CD4-positive, alpha-beta T cell (primary cell): ENCODE results near the gene YJEFN3. TPM values are rescaled to one million over a fixed set of nuclear protein-coding genes. Genes with fewer than 3 reads are reported as not detected.

Source experiments
- ATAC-seq: fragments of 200-7000 bp; cut with Tn5 transposase; one replicate; pipeline ENCODE4 v1.10.0; 2022; ENCODE audit warnings: mild to moderate bottlenecking; ENCODE audit not compliant: poor library complexity
- CTCF ChIA-PET: fragments of 350-600 bp; sonication (Branson Sonifier 250); formaldehyde crosslinking; loops from one replicate; lab custom pipeline; 2021; ENCODE audit warnings: antibody characterized with exemption, inconsistent platforms; lab: Charles Lee
- POLR2A ChIA-PET: fragments of 350-600 bp; sonication (Branson Sonifier 250); formaldehyde crosslinking; loops from one replicate; lab custom pipeline; 2021; ENCODE audit warnings: antibody characterized with exemption, inconsistent platforms; lab: Charles Lee
- DNase-seq, 14 experiments: peaks; one replicate each; pipeline ENCODE4 v3.0.0-alpha.2; 2013 to 2020; ENCODE audit warnings: mixed read lengths in 2 of 14
- H3K27ac ChIP-seq, 2 donors: one replicate each; pipeline versions ENCODE4 v1.5.1 to v1.7.0; 2013; ENCODE audit warnings: low read length in 2 of 2, low read depth in 1 of 2, mild to moderate bottlenecking in 1 of 2
- H3K27me3 ChIP-seq, 2 experiments: 1 replicate in 1 of 2; 2 replicates in 1 of 2; pipeline versions ENCODE4 v1.6.1 to v1.7.0; 2013; ENCODE audit warnings: low read length in 2 of 2, control low read depth in 1 of 2, mild to moderate bottlenecking in 1 of 2, moderate library complexity in 1 of 2; ENCODE audit not compliant: insufficient read depth in 2 of 2, control insufficient read depth in 1 of 2
- H3K36me3 ChIP-seq: one replicate; pipeline ENCODE4 v1.6.1; 2013; ENCODE audit warnings: low read length, control low read depth; ENCODE audit not compliant: insufficient read depth
- H3K4me1 ChIP-seq: one replicate; pipeline ENCODE4 v1.6.1; 2013; ENCODE audit warnings: low read length, control low read depth; ENCODE audit not compliant: insufficient read depth
- H3K4me3 ChIP-seq: one replicate; pipeline ENCODE4 v1.5.1; 2013; ENCODE audit warnings: mild to moderate bottlenecking, low read length, moderate library complexity
- H3K9me3 ChIP-seq, 2 experiments: 1 replicate in 1 of 2; 2 replicates in 1 of 2; pipeline versions ENCODE4 v1.6.1 to v1.7.0; 2013; ENCODE audit warnings: low read length in 2 of 2, mild to moderate bottlenecking in 2 of 2, control low read depth in 1 of 2, moderate library complexity in 1 of 2; ENCODE audit not compliant: control insufficient read depth in 1 of 2, insufficient read depth in 1 of 2
- H3K27ac Mint-ChIP-seq: one replicate; pipeline ENCODE4 v1.8.0; 2020; ENCODE audit warnings: mixed read lengths
- H3K27me3 Mint-ChIP-seq: one replicate; pipeline ENCODE4 v1.8.0; 2021; ENCODE audit warnings: mixed read lengths
- H3K36me3 Mint-ChIP-seq: one replicate; pipeline ENCODE4 v1.8.0; 2021; ENCODE audit warnings: low read depth, mixed read lengths
- H3K4me1 Mint-ChIP-seq: one replicate; pipeline ENCODE4 v1.8.0; 2021; ENCODE audit warnings: low read depth, mixed read lengths
- H3K4me3 Mint-ChIP-seq: one replicate; pipeline ENCODE4 v1.8.0; 2020; ENCODE audit warnings: mild to moderate bottlenecking, mixed read lengths
- H3K9me3 Mint-ChIP-seq: one replicate; pipeline ENCODE4 v1.8.0; 2020; ENCODE audit warnings: mixed read lengths
- CTCF ChIP-seq: fragments of 200-600 bp; IDR thresholded peaks from one replicate; pipeline ENCODE4 v1.8.0; 2022; ENCODE audit warnings: antibody characterized with exemption, mild to moderate bottlenecking
- intact Hi-C, 2 experiments: fragments of 100-400 bp; cut with DNase I in 1 of 2; cut with micrococcal nuclease in 1 of 2; formaldehyde crosslinking; loops; one replicate each; pipeline versions ENCODE4 v1.15.1 to v1.9.0; 2023 to 2025; cut with DNase I, micrococcal nuclease
- total RNA-seq, 174 experiments: library from RNA in 2 of 174; stranded (reverse) in 2 of 174; gene quantifications; one replicate each; pipeline ENCODE4 v1.2.3 and lab custom pipeline; 2021 to 2026

Gene YJEFN3
- total RNA-seq, 2 experiments from 2014 or later: 3.7 to 4.4 TPM

- peaks cover 5% of the 10 kb centered on the region for H3K36me3 Mint-ChIP-seq
- Histone ChIP-seq H3K27me3 (no peaks in the 10 kb centered on the region), H3K36me3 (no peaks in the 10 kb centered on the region), H3K4me3 (no peak overlapping the region), H3K4me1 (peaks cover 8% of the 10 kb centered on the region), H3K9me3 (peaks cover 0 to 5% of the 10 kb centered on the region in 2 experiments), H3K27ac (no peak overlapping the region)
- no peaks in the 10 kb centered on the region for H3K9me3 Mint-ChIP-seq
- ATAC-seq (peak; percentile 42), DNase-seq (peak in 13 of 14 experiments; percentile 38 to 76 (median 49))
- no peaks in the 10 kb centered on the region for H3K27me3 Mint-ChIP-seq
- CTCF ChIA-PET: interaction anchor here (0.5 to 2.4 kb wide), 17 partner anchors 8 to 484 kb away, joined by 3 to 15 read pairs (median 4); partner anchors contain the start of genes GMIP and NDUFA13
- H3K27ac Mint-ChIP-seq: no peak overlapping the region
- peaks cover 13% of the 10 kb centered on the region for H3K4me1 Mint-ChIP-seq
- peak; percentile 81 for TF ChIP-seq CTCF
- POLR2A ChIA-PET: interaction anchor here (0.8 to 1.1 kb wide), 4 partner anchors 13 to 89 kb away, joined by 3 to 4 read pairs (median 3); partner anchors contain the start of gene GMIP
- intact Hi-C loops: no loop called here
- no peak overlapping the region for H3K4me3 Mint-ChIP-seq
These were observed 25.6 kb downstream of the YJEFN3 start for GRCh38 chr19:19554074-19555023.

GRCh38 chr19:19558055-19558454, 29.3 kb downstream of the YJEFN3 start:
- Mint-ChIP-seq H3K4me3 (no peak overlapping the region), H3K4me1 (peaks cover 35% of the 10 kb centered on the region), H3K36me3 (peaks cover 23% of the 10 kb centered on the region), H3K27ac (peak overlapping the region; percentile 65), H3K9me3 (no peaks in the 10 kb centered on the region), H3K27me3 (no peaks in the 10 kb centered on the region)
- ChIA-PET POLR2A (interaction anchor here (0.6 kb wide), 1 partner anchor 20 kb away, joined by 3 read pairs; no protein-coding TSS in a partner anchor), CTCF (no interaction called here)
- H3K27me3 ChIP-seq: no peaks in the 10 kb centered on the region
- DNase-seq: no peak
- H3K9me3 ChIP-seq: no peaks in the 10 kb centered on the region
- H3K4me3 ChIP-seq: no peak overlapping the region
- no peak for TF ChIP-seq CTCF
- intact Hi-C loops: no loop called here
- peaks cover 22% of the 10 kb centered on the region for H3K4me1 ChIP-seq
- peaks cover 10% of the 10 kb centered on the region for H3K36me3 ChIP-seq
- H3K27ac ChIP-seq: no peak overlapping the region
- no peak for ATAC-seq

- DNase-seq (no peak), ATAC-seq (no peak)
- POLR2A ChIA-PET: no interaction called here
- intact Hi-C loops: no loop called here
- Mint-ChIP-seq H3K36me3 (peaks cover 25% of the 10 kb centered on the region), H3K9me3 (no peaks in the 10 kb centered on the region), H3K27me3 (no peaks in the 10 kb centered on the region), H3K27ac (peak overlapping the region; percentile 65), H3K4me3 (no peak overlapping the region), H3K4me1 (peaks cover 37% of the 10 kb centered on the region)
- no peak for TF ChIP-seq CTCF
- no peak overlapping the region for H3K27ac ChIP-seq
- H3K4me3 ChIP-seq: no peak overlapping the region
- H3K9me3 ChIP-seq: no peaks in the 10 kb centered on the region
- peaks cover 10% of the 10 kb centered on the region for H3K36me3 ChIP-seq
- no peaks in the 10 kb centered on the region for H3K27me3 ChIP-seq
- CTCF ChIA-PET: no interaction called here
- H3K4me1 ChIP-seq: peaks cover 27% of the 10 kb centered on the region
These were observed 29.9 kb downstream of the YJEFN3 start for GRCh38 chr19:19558636-19559035.
